ENCODE data around the gene PAX7.

Gene PAX7

DNA sequence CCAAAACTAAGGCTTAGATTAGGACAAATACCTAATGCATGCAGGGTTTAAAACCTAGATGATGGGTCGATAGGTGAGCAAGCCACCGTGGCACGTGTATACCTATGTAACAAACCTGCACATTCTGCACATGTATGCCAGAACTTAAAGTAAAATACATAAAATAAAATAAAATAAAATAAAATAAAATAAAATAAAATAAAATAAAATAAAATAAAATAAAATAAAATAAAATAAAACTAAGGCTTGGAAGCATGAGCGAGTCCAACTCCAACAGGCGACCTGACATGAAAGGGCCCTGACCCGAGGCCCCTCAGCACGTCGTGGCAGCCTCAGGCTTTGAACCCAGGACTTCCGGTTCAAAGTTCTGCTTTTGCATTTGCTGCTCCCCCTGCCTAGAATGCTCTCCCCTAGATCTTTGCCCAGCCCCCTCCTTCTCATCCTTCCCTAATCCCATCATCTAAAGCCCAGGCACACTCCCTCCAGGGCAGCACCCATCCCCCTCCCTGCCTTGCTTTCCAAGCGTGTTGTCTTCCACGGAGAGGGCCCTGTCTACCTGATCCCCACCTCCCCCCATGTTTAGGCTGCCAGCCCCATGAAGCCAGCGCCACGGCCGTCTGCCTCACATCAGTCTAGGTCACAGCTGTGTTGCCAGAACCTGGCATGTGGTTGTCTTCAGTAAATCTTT is 164.5 kb downstream of the PAX7 start:
- no peak for DNase-seq (ENCODE audit: low read depth in 2 of 2)

GRCh38 chr1:18796950-18797349 is 166.3 kb downstream of the PAX7 start:
- no peak for DNase-seq (ENCODE audit: low read depth in 2 of 2)
